ENCODE measurements around the gene ATP2B2. TPM values are rescaled to one million over a fixed set of nuclear protein-coding genes. Genes with fewer than 3 reads are reported as not detected.

Gene ATP2B2
- total RNA-seq, 1 experiment from 2014 or later = not detected

- H3K4me1 ChIP-seq (ENCODE audit: control insufficient read depth in 1 of 2, insufficient read depth in 2 of 2, low read length in 2 of 2) = no peaks in the 10 kb centered on the region
- no peaks in the 10 kb centered on the region for H3K36me3 ChIP-seq (ENCODE audit: control insufficient read depth in 1 of 2, insufficient read depth in 2 of 2, low read length in 2 of 2)
- no peak overlapping the region for H3K27ac ChIP-seq (ENCODE audit: low read depth, low read length)
- ATAC-seq (no peak), DNase-seq (ENCODE audit: low read depth, low spot score) (no peak)
- ChIA-PET POLR2A (no interaction called here), CTCF (no interaction called here), RAD21 (ENCODE audit: low non-redundant PET in 1 of 2, low total read pairs in 2 of 2, uncharacterized antibody in 2 of 2, unreplicated experiment in 2 of 2) (no interaction called here)
- no peaks in the 10 kb centered on the region for H3K9me3 ChIP-seq (ENCODE audit: control insufficient read depth in 1 of 2, insufficient read depth in 1 of 2, low read depth in 1 of 2, low read length in 2 of 2)
- no peak overlapping the region for H2AFZ ChIP-seq (ENCODE audit: low read depth, low read length, poor library complexity, severe bottlenecking)
- no peak overlapping the region for H3K4me2 ChIP-seq (ENCODE audit: low read length)
- H3K9me2 ChIP-seq (ENCODE audit: insufficient read depth) = no peaks in the 10 kb centered on the region
- no peaks in the 10 kb centered on the region for H4K20me1 ChIP-seq (ENCODE audit: insufficient read depth)
- H3K9ac ChIP-seq (ENCODE audit: low read length) = no peak overlapping the region
- intact Hi-C loops (cut with micrococcal nuclease) = no loop called here
- no peak overlapping the region for H3K4me3 ChIP-seq (replicated peaks in 1 of 2; ENCODE audit: low read depth in 1 of 2, low read length in 2 of 2)
- TF ChIP-seq ZBTB33 (IDR thresholded peaks at IDR 0.05; ENCODE audit: extremely low read depth, insufficient replicate concordance, low read length) (no peak), YY1 (IDR thresholded peaks at IDR 0.05; ENCODE audit: extremely low read depth, insufficient replicate concordance, low read depth, low read length) (no peak), POLR2A (IDR thresholded peaks at IDR 0.05; ENCODE audit: borderline replicate concordance, extremely low read depth, insufficient read depth, insufficient read length) (no peak), ZNF274 (IDR thresholded peaks at IDR 0.05; ENCODE audit: low read depth, low read length) (no peak), POLR2AphosphoS5 (IDR thresholded peaks at IDR 0.05; ENCODE audit: low read depth, low read length) (no peak), FOSL1 (IDR thresholded peaks at IDR 0.05; ENCODE audit: low read depth) (no peak), REST (IDR thresholded peaks at IDR 0.05; ENCODE audit: low read depth) (no peak), CBX3 (IDR thresholded peaks at IDR 0.05; ENCODE audit: low read depth) (no peak), SP1 (IDR thresholded peaks at IDR 0.05; ENCODE audit: low read depth) (no peak), EGR1 (IDR thresholded peaks at IDR 0.05; ENCODE audit: low read depth) (no peak), EZH2 (IDR thresholded peaks at IDR 0.05) (no peak)
- no TSS peak for BruUV-seq (replicated peaks)
- H3K79me2 ChIP-seq (ENCODE audit: insufficient read depth, low read length) = no peaks in the 10 kb centered on the region
- peaks cover 6% of the 10 kb centered on the region; the same call in 1 of the 2 replicates for H3K27me3 ChIP-seq (ENCODE audit: insufficient read depth, low read length)
These were observed 28.3 kb upstream of the ATP2B2 start for GRCh38 chr3:10533737-10534023.

All from HCT116 (cell line).